NCI-H748 (cell line): ENCODE data around the gene BBS5.
"Not testable (repeated sequence)": the region's sequence is repeated elsewhere in the genome, so short reads cannot be mapped to it uniquely, and the experiment has no call there.

Experiments used
- DNase-seq: peaks from one replicate; lab custom pipeline; 2025; ENCODE audit not compliant: unreplicated experiment; lab: John Stamatoyannopoulos, UW

The BBS5 gene

GRCh38 chr2:169485650-169486138 lies 6.4 kb downstream of the BBS5 start:
- no peak for DNase-seq

GRCh38 chr2:169486487-169486886 lies 7.2 kb downstream of the BBS5 start:
- DNase-seq: no peak

GRCh38 chr2:169490834-169491233 lies 11.5 kb downstream of the BBS5 start:
- DNase-seq: no peak

- no peak for DNase-seq
These were observed 12.1 kb downstream of the BBS5 start for GRCh38 chr2:169491378-169491777.

GRCh38 chr2:169493360-169493759 lies 14.1 kb downstream of the BBS5 start:
- no peak for DNase-seq

DNA sequence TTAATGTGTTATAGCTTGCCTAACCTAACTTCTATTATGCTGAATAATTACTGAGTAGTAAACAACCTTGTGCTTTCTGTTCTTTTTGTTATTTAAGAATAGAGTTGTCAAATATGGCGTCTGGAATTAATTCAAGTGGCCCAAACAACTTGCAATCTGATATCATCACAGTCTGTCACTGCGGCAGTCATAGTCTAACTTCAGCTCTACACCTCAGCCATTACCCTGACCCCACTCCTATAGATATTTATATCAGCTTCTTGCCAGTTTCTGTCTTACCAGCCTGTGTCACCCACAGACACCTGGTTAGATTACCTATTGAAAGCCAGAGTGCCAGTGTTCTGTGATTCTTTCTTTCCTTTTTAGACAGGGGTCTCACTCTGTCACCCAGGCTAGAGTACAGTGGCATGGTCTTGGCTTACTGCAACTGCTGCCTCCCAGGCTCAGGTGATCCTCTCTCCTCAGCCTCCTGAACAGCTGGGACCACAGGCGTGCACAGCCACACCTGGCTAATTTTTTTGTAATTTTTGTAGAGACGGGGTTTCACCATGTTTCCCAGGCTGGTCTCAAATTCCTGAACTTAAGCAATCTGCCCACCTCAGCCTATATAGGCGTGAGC lies 16.1 kb downstream of the BBS5 start:
- no peak for DNase-seq

GRCh38 chr2:169504651-169505050 lies 25.4 kb downstream of the BBS5 start:
- DNase-seq: no peak

DNA sequence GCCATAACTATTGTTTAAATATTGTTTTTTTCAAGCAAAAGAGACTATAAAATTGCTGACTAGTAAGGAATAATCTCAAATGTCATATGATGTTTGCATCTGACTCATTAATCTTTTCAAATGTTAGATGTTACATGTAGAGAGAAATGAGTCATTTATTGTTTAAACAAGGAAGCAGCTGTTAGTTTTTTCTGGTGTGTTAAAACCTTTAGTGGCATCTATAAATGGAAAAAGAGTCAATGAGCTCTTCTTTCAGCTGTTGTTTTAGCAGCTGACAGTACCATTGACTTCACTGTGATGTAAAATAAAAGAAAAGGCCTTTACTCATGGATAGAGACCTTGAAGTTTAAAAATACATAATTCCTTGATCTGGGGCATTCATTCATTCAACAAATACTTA lies 28.4 kb downstream of the BBS5 start:
- peak; percentile 71 for DNase-seq

GRCh38 chr2:169509298-169509885 lies 30.1 kb downstream of the BBS5 start, which contains the start of gene KLHL41:
KLHL41 (plus strand) TSS chr2:169509702; CDS start chr2:169509779, 77 bp downstream.
- DNase-seq: no peak

- DNase-seq: no peak
These were observed 30.7 kb downstream of the BBS5 start for GRCh38 chr2:169509955-169510354.

DNA sequence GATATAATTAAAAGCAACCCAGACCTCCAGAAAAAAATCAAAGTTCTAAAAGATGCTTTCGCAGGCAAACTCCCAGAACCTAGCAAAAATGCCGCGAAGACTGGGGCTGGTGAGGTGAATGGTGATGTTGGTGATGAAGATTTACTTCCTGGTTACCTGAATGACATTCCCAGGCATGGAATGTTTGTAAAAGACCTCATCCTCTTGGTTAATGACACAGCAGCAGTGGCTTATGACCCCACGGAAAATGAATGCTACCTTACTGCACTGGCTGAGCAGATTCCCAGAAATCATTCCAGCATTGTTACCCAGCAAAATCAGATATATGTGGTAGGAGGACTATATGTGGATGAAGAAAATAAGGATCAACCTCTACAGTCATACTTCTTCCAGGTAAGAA lies 31.2 kb downstream of the BBS5 start:
- DNase-seq: no peak

- DNase-seq: no peak
These were observed 32.5 kb downstream of the BBS5 start for GRCh38 chr2:169511818-169512217.

DNA sequence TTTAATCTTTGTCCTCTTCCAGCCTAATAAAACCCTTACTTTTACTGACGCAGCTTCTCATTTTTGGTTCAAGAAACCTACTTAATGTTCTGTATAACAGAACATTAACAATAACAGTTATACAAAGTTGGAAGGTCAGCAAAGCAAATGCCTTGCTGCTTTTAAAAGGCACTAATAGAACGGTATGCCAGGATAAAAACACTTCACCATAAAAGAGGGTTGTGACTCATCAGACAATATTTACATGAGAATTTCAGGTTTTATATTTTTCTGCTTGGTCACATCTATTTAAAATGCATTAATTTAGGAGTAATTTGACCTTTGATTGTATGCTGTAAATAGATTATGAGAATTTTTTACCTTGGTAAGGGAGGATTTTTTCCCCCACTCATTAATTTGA lies 33.2 kb downstream of the BBS5 start:
- no peak for DNase-seq

GRCh38 chr2:169513094-169513493 lies 33.8 kb downstream of the BBS5 start:
- no peak for DNase-seq

- no peak for DNase-seq
These were observed 34.6 kb downstream of the BBS5 start for GRCh38 chr2:169513926-169514325.

DNA sequence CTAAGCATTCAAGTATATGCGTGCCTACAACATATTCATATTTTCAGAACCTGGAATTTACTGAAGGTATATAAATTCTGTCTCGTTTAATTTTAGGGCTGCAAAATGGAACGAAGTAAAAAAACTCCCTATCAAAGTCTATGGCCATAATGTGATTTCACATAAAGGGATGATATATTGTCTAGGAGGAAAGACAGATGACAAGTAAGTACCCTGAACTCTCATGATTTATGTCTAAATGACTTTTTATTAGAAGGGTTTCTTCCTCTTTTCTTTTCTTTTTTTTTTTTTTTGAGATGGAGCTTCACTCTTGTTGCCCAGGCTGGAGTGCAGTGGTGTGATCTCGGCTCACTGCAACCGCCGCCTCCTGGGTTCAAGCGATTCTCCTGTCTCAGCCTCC lies 35.5 kb downstream of the BBS5 start:
- not testable (repeated sequence) for DNase-seq

DNA sequence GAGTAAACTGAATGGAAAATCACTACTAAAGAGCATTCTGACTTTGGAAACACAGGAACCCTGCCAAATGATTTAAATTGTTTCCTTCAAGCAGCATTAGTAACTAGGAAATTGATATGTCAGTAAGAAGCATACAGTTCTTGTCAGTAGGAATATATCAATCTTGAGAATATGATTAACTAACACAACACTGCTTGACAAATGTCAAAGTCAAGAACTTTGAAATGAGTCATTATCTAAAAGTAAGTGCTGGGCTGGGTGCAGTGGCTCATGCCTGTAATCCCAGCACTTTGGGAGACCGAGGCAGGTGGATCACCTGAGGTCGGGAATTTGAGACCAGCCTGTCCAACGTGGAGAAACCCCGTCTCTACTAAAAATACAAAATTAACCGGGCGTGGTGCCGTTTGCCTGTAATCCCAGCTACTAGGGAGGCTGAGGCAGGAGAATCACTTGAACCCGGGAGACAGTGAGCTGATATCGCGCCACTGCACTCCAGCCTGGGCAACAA lies 37.2 kb downstream of the BBS5 start:
- DNase-seq: not testable (repeated sequence)

- DNase-seq: no peak
These were observed 41.6 kb downstream of the BBS5 start for GRCh38 chr2:169520896-169521295.

- DNase-seq: no peak
These were observed 44.4 kb downstream of the BBS5 start for GRCh38 chr2:169523681-169524080.

- peak; percentile 92 for DNase-seq
These were observed 46.1 kb downstream of the BBS5 start for GRCh38 chr2:169525434-169525833.

- DNase-seq: no peak
These were observed 47.2 kb downstream of the BBS5 start for GRCh38 chr2:169526451-169526850.

- DNase-seq: peak; percentile 72
These were observed 49.0 kb downstream of the BBS5 start for GRCh38 chr2:169528271-169528701.

DNA sequence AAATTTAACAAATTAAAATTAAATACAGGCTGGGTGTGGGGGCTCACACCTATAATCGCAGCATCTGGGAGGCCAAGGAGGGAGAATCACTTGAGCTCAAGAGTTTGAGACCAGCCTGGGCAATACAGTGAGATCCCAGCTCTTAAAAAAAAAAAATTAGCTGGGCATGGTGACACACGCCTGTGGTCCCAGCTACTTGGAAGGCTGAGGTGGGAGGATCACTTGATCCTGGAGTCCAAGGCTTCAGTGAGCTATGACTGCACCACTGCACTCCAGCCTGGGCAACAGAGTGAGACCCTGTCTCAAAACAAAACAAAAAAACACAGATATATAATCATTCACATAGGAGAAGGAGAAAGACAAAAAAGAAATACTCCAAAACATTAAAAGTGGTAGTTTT lies 60.2 kb downstream of the BBS5 start:
- DNase-seq: not testable (repeated sequence)
